HG02588 (cell line): ENCODE results near the gene PDXK.
A peak's percentile ranks its signal among the peaks of the same experiment; 100 is the strongest.

Source experiments
- ATAC-seq: cut with Tn5 transposase; IDR thresholded peaks from one replicate; pipeline ENCODE4 v1.9.1; 2021; ENCODE audit warnings: mild to moderate bottlenecking, moderate library complexity; ENCODE audit not compliant: unreplicated experiment

PDXK gene

DNA sequence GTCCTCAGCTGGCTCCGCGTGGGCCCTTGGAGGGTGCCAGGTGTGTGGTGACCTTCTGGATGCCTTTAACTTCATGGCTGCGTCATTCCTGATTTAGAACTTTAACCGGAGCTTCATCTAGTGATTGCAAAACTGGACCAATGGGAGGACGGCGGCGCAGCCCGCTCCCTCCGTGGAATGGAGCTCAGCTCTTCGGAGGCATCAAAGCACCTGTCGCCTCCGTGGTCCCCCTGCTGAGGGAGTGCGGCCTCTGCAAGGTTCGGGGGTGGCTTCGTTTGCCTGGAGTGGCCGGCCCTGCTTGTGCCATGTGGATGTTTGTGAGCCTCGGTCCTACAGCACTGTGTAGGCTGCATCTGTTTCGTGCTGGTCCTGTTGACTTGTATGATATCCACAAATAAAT, 43.0 kb downstream of the PDXK start:
- ATAC-seq, result no peak

DNA sequence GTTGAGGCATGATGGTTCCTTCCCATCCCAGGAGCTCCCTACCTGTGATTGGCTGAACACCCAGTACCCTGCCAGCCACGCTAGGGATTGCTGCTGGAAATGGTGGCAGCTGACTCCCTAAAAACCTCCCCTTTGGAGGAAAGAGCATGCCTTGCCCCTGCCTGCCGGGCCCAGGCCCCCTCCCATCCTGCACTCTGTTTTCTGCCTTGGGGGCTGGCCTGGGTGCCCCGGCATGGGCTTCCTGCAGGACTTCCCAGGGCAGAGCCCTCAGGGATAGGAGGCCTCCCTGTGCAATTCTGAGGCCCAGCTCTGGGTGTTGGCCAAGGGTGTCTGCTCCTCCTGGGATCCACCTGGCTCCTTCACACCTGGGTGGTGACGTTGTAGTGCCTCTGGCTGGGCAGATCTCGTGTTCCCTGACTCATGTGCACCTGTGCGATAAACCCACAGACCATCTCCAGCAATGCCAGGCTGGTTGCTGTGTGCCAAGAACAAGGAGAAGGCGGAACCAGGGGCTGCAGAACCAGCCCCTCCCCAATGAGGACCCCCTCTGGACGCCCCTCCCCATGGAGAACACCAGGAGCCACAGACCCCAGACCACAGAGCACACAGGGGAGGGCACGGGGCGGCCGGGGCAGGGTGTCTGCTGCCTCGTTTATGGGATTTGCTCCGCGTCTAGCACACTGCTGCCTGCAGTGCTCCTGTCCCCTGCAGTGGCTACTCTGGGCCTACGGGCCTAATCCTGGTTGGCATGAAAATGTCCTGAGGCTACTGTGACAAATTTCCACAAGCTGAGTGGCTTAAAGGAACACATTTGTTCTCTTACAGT, 43.6 kb downstream of the PDXK start:
- no peak for ATAC-seq

DNA sequence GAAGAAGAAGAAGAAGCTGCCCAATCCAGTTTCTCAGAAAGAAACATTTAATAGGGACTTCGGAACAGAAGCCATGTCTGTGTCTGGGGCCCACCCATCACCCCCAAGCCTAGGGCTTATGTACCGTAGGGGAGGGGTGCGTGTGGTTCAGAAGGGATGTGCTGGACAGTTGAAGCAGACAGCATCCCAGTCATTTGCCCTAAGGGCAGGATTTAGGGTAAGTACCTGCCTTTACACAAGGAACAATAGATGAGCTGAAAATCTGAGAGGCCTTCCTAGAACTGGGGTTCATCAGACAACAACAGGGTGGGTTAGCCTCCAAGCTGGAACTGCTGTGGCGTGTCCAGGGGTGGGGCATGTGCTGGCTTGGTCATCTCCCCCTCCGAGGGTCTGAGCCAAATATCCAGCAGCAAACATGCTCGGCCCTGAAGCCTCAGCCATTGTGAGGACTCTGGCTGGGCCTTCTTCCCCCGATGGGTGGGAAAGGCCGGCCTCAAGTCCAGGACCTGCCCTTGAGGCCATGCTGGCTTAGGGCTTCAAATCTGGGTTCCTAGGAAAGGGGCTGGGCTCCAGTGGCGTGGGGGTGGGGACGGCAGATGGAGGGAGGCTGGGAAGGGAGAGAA, 45.1 kb downstream of the PDXK start:
- no peak for ATAC-seq

DNA sequence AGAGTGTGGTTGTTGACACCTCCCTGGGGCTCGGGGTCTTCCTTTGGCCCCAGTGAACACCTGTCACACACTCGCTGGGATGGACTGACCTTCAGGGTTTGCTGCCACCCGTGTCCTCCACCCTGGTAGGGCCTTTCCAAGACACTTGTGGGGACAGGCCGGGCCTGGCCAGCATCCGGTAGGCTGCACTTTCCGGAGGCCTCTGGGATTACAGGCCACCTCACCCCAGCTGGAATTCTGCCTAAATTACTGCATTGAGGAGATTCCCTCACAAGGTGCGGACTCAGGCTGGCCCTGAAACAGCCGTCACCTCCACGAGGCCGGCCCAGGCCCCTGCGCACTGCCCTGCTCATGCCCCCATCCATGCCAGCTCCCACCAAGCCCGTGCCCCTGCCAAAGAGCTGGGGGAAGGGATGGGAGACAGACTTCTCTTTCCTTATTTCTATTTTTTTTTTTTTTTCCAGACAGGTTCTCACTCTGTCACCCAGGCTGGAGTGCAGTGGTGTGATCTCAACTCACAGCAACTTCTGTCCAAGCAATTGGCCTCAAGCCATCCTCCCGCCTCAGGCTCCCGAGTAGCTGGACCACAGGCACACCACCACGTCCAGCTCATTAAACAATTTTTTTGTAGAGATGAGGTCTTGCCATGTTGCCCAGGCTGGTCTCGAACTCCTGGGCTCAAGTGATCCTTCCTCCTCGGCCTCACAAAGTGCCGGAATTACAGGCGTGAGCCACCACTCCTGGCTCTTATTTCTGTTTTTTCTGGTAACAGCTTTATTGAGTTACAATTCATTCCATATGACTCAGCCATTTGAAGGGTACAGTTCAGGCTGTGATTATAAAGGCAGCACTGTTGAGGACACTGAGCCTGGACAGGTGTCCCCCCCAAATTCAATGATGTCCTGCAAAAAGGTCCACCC, 45.9 kb downstream of the PDXK start:
- ATAC-seq, result no peak

DNA sequence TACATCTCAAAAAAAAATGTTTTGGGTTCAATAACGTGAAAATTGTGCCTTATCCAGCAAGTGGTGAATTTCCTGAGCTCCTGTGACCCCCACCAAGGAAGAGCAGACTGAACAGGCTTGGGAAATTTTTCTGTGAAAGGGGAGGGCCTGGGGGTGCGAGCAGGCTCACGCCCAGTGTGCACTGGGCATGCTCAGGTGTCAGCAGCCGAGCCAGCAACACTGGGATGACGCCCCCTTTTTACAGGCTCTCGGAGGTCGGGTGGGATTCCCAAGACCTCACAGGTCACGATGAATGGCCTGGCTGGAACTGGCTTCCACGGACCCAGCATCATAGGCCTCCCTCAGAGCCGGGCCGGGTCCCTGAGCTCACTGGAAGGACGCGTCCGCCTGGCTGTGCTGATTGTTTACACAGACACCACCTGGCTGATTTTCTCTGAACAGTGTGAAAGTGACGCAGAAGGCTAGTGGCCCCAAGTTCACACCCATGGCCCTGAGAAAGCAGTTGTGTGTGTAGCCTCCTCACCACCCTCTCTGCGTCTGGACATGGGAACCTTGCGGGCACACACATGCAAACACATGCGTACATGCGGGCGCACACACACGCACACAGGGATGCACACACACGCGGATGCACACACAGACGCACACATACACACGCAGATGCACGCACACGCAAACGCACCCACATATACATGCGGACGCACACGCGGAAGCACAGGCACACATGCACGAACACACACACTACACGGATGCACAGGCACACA, 48.0 kb downstream of the PDXK start:
- ATAC-seq, result no peak

DNA sequence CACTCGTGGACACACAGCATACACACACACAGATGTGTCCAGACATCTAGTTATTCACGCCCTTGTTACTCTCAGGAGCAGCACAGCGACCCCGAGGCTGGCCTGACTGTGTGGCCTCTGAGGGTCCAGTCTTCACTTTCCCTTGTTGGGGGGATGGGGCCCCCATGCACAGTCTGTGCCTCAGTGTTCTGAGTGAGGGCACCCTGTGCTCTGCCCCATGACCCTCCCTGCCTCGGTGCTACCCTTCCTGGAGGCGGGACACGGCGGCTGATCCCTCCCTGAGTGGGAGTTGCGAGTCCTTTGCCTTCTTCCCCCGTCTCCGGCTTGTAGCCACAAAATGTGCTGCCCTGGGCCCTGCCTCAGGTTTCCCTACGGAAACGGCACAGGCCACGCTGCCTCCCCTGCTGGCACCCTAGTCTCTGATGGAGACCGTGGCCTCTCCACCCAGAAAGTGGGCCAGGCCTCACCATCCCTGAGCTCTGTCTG, 48.6 kb downstream of the PDXK start:
- ATAC-seq, result no peak

DNA sequence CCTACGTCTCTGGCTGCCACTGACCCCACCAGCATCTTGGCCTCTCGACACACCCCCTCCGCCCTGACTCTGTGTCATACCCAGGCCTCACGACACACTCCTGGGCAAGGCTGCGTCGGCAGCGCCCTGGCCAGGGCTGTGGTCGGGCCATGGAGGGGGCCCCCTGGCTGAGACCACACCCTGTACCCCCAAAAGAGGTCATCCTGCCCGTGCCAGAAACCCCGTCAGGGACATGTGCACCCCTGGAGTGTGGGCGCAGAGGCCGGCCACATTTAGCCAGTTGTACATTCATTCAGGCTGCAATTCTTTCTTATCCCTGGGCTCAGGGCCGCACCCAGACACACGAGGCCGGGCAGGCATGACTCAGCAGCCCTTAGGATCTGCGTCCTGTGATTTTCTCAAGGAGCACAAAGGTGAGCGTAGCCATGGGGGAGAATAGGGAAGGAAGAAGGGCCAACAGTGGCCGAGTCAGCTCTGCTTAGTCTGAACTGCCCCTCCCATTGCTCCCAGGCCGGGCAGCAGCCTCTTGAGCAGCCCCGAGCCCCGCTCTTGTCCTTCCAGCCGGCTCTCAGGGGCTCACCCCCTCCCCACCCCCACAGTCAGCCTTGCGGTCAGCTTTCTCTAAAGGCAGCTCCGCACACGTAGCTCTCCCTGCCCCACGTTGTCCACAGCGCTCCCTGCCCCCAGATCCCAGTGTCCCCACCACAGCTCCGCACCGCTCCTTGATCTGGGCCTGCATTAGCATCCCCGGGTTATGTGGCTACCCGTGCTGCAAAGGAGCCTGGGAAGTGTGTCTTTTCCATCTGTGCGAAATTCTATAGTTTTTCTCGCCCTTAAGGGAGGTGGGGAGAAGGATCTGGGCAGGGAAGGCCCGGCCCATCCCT, 49.3 kb downstream of the PDXK start:
- no peak for ATAC-seq

DNA sequence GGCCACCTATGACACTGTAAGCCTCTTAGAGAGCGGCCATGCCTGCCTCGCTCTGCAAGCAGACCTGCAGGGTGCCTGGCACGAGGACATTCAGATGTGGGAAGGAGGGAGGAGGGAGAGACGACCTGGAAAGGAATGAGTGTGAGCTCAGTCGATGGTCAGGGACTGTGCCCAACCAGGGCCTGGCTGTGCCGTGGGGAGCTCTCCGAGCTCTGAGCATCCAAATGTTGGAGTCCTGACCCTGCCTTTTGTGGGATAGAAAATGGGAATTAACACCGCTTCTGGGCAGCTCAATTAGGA, 49.9 kb downstream of the PDXK start:
- ATAC-seq, result no peak

DNA sequence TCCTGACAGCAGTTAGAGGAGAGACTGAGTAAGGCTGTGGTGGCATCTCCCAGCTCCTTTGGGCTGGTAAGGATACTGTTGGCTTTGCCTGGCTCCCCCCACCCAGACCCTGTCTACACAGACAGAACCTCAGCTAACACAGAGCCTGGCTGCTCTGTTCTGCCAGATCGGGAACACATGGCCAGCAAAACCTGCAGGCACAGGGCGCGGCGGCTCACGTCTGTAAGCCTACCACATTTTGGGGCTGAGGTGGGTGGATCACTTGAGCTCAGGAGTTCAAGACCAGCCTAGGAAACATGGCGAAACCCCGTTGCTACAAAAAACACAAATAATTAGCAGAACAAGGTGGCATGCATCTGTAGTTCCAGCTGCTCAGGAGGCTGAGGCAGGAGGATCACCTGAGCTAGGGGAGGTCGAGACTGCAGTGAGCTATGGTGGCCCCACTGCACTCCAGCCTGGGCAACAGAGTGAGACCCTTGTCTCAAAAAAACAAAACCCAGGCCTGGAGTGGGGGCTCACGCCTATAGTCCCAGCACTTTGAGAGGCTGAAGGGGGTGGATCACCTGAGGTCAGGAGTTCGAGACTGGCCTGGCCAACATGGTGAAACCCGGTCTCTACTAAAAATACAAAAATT, 50.5 kb downstream of the PDXK start:
- no peak for ATAC-seq

DNA sequence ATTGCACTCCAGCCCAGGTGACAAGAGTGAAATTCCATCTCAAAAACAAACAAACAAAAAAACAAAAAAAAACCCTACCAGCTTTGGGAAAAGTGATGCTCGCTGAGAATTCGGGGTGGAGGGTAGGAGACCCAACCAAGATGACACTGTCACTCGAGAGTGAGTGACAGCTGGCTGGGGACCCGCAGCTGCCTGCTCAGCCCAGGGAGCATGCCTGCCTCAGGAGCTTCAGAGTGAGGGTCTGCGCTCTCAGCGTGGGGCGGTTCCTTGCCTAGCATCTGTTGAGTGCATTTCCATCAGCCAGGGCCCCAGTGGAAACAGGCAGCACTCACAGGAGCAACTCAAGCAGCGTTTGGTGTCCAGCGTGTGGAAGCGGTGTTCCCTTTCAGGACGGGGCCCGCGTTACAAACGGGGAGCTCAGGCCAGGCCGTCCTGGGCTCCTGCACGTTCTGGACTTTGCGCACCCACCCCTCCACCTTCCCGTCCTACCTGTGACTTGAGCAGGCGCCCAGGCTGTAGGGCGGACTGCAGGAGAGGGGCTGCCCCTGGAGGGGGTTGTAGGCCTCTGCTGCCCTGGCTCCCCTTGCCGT, 51.2 kb downstream of the PDXK start:
- ATAC-seq, result no peak

DNA sequence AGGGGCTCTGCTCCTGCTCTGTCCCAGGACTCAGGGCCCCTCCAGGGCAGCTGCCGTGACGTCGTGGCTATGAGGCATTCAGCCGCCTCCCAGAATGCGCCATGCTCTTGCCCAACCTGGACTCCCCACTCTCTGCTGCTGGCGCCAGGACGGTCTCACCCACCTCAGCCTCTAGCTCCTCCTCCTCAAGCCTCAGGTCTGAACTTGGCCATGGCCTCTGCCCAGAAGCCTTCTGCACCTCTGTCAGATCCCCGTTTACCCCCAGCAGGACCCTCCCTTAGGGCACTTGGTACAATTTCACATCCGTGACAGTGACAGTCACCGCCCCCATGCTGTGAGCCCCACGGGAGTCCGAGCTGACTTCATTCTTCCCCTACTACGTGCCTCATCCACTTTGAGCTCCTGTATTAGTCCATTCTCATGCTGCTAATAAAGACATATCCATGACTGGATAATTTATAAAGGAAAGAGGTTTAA, 52.3 kb downstream of the PDXK start:
- no peak for ATAC-seq

DNA sequence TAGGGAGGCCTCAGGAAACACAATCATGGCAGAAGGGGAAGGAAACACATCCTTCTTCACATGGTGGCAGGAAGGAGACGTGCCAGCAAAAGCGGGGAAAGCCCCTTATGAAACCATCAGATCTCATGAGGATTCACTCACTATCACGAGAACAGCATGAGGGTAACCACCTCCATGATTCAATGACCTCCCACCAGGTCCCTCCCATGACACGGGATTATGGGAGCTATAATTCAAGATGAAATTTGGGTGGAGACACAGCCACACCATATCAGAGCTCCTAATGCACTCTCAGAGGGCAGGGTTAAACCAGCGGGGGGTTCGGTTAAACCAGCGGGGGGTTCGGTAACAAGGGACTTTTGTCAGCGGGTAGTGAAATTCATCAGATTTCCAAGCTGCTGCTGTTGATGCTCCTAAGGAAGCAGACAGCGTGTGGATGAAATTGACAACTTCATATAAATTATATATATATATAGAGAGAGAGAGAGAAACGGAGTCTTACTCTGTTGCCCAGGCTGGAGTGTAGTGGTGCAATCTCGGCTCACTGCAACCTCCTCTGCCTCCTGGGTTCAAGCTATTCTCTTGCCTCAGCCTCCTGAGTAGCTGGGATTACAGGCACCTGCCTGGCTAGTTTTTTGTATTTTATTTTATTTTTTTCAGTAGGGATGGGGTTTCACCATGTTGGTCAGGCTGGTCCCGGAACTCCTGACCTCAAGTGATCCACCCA, 52.9 kb downstream of the PDXK start:
- no peak for ATAC-seq

DNA sequence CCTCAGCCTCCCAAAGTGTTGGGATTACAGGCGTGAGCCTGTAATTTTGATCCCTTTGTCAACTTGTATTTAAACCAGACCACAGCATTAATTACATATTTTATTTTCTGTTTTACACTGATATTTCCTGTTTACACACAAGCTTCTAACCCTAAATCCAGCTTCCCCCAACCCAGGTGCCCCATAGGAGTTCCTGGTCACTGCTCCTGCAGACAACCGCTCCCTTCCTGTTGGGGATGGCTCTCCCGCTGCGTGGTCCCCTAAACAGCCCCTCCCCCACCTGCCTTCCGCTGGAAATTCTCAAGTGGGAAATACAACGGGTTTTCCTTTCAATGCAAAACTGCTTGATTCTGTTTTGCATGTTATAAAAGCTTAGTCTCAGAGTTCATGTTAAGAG, 53.5 kb downstream of the PDXK start:
- ATAC-seq, result no peak

DNA sequence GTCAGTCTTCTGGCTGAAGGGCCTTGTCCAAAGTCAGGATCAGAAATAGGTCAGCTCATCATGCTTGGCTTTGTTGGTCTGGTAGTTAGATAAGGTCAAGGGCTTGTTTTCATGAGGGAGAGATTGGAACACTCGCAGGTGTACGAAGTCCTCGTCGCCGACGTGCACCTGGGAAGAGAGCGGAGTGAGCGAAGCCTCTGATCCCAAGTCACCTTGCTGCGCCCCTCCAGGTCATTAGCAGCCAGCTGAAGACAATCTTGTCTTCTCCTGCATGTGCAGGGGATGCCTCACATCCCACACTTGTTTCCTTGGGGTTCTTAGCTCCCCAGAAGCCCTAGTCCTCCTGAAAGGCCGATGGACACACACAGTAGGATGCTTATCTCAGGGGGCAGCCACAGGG, 55.2 kb downstream of the PDXK start:
- ATAC-seq, result no peak

DNA sequence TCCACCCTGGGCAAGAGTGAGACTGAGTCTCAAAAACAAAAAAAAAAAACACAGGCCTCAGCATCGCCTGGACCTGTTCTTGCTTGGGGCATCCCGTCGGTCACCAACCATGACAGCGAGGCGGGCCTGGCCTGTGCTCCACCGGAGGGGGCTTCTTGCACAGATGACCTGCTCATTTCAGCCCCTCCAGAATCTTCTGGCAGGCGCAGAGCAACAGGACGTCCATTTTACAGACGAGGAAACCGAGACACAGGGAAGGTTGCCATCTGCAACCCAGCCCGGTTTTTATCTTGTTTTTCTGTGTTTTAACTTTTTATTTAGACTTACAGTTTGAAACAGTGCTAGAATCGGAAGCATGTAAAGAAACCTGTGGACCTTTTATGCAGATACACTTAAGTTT, 56.3 kb downstream of the PDXK start:
- ATAC-seq, result no peak

DNA sequence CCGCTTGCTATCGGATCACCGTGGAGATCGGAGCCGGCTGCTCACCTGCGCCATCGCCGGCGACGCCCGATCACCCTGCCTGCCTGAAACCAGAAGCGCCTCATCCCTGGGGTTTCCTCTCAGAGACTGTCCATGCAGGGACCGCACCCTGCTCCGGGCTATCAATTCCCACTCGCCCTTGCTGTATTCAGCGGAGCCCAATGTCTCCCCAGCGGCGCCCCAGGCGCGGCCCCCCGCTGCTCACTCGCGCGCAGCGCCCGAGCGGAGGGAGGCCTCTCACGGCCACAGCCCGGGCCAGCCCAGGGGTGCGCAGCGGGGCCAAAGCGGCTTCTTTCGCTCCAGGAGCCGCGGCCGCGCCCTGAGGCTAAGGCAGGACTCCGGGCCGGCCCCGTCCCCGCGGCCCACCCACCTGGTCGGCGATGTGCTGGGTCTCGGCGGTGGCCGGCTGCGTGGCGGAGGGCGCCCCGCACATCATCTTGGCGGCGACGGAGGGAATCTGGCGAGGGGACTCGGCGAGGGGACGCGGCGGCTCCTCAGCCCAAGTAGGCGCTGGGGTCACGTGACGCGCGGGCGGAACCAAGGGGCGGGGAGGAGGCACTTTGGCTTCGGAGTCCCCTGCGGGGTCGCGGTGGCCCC, 57.0 kb downstream of the PDXK start, which contains the start of gene CSTB:
Gene CSTB, minus strand, starts transcription at position 514 of the 636 bp plus-strand sequence. Its CDS starts 39 bp downstream, at position 475.
- peak; percentile 61 for ATAC-seq

DNA sequence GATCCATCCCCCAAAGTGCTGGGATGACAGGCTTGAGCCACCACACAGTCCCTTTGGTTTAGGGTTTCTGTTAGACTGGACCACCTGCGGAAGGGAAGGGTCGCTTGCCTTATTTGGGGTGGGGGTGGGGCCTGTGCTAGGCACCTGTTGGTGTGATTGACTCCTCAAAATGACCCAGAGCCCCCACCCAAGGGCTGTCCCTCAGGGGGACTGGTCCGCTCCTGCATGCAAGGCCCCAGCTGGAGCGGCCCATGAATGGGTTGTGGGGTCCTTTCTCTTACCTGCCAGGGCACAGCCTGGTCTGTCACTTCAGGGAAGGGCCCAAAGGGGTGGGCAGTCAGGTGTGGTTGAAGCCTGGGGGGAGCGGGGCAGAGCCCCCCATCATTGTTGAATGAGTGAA, 59.0 kb downstream of the PDXK start:
- ATAC-seq, result no peak
